Right renal cortex interstitium (tissue), 3 donors: ENCODE data around the gene CFP. TPM values are rescaled to one million over a fixed set of nuclear protein-coding genes. Genes with fewer than 3 reads are reported as not detected.
"Not testable (repeated sequence)": the region's sequence is repeated elsewhere in the genome, so short reads cannot be mapped to it uniquely, and the experiment has no call there.

ENCODE experiments used
- DNase-seq, 3 donors: peaks; one replicate each; pipeline ENCODE4 v3.0.0-alpha.2; 2013; ENCODE audit warnings: low read depth in 3 of 3, low spot score in 2 of 3
- polyA plus RNA-seq, 3 donors: library from polyadenylated mRNA; unstranded; fragments of 120-200 nt; gene quantifications; one replicate each; pipeline ENCODE4 v1.2.1, GENCODE V29; 2013; ENCODE audit not compliant: insufficient read length in 3 of 3

Gene CFP
- polyA plus RNA-seq: 1 to 10 TPM in 2 of 3 donors, under 1 TPM in 1; 0.68 to 1.9 (median 1.3) TPM

DNA sequence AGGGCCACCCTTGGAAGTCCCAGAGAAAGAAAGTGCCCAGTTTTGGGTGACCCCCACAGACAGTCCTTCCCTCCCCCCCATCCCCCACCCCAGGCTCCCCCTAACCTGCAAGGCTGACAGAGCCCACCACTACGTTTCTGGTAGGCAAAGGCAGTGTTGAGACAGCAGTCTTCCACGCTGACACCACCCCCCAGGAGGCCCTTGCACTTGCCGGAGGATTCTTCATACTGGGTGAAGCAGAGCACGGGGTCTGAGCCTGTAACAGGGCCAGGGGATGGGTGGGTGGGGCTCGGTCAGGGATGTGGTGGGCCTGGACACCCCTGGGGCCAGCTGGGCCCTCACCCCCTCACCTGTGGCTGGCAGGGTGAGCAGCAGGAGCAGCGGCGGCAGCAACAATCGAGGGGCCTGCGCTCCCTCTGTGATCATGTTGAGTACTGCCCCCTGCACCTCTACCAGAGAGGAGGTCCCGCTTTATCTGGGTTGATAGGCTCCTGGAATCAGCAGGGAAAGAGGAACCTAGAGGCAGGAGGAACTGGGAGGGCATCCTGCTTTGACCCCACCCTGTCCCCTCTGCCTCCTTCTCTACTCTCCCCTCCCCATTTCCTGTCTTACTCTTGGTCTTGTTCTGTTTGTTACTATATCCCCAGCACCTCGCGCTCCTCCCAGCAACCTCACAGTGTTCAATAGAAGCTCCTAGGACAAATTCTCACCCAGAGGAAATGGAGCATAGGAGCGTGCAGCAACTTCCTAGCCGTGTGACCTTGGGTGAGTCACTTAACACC is at the start of gene CFP:
CFP (minus strand) TSS at position 512 of the 782 bp plus-strand sequence; CDS start at position 426, 86 bp downstream.
- DNase-seq: no peak

DNA sequence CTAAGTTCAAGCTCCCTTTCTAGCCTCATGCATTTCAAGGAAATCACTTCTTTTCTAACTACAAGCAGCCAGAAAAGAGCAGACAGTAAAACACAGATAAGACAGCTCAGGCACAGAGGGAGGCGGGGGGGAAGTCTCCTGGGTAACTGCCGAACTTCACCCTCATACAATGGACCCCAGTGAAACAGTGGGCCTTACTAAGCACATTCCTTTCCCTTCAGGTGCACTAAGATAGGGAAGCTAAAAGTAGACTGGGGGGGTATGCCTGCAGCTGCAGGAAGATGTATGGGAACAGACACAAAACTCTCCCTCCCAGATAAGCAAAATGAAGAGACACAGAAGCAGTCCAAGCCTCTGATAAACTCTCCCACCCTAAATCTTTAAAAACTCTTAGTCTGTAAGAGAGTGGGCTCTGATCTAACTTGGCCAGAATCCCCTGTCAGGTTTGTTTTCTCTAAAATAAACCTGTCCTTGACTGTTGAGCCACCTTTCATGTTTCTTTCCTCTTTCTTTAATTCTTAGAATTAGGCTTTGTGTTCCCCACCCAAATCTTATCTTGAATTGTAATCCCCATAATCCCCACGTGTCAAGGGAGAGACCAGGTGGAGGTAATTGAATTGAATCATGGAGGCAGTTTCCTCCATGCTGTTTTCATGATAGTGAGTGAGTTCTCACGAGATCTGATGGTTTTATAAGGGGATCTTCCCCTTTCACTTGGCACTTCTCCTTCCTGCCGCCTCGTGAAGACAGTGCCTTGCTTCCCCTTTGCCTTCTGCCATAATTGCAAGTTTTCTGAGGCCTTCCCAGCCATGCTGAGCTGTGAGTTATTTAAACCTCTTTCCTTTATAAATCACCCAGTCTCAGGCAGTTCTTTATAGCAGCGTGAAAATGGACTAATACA is 46.5 kb upstream of the CFP start:
- not testable (repeated sequence) for DNase-seq

- no peak for DNase-seq
These were observed 45.0 kb upstream of the CFP start for GRCh38 chrX:47674776-47675175.

- DNase-seq: not testable (repeated sequence)
These were observed 36.1 kb upstream of the CFP start for GRCh38 chrX:47665797-47666196.

DNA sequence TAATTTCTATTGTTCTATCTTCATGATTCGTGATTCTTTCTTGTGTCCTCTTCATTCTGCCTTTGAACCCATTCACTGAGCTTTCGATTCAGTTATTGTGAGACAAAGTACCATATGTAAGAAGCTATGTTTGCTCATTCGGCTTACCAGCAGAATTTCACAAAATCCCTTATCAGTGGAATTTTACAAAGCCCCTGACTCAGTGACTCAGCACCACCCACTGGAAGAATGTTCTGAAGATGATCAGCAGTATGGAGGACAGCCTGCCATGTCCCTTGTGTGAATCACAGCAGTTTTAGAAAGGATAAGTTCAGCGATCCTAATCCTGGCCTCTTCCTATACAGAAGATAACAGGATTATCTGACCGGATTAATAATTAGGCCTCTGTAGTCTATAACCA is 35.0 kb upstream of the CFP start:
- DNase-seq: no peak

DNA sequence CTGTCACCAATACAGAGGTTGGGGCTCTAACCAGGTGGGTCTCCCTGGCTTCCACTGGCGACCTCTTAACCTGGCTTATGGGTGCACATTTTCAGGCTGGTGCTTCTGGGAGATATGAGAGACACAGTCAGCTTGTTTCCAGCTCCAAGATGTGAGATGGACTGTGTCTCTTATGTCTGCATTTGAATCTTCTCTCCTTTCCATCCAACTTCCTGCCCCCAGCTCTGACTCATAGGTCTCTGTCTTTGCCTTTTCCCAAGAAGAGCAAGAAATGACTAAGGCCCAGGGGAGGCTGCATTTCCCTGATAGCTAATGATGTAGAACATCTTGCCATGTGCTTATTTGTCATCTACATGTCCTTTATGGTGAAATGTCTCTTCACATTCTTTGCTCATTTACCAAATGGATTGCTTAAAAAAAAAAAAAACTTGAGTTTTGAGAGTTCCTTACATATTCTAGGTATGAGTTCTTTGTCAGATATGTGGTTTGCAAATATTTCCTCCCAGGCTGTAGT is 32.5 kb upstream of the CFP start:
- no peak for DNase-seq

- no peak for DNase-seq
These were observed 31.8 kb upstream of the CFP start for GRCh38 chrX:47661539-47661938.

GRCh38 chrX:47659421-47659726 is 29.6 kb upstream of the CFP start:
- no peak for DNase-seq

GRCh38 chrX:47658684-47659420 is 29.1 kb upstream of the CFP start, which contains the start of gene UXT:
UXT (minus strand) TSS chrX:47659180; CDS start chrX:47658927, 253 bp downstream.
- DNase-seq: peak; percentile 67 to 79 (median 79)

- DNase-seq: no peak
These were observed 28.6 kb upstream of the CFP start for GRCh38 chrX:47658301-47658683.

DNA sequence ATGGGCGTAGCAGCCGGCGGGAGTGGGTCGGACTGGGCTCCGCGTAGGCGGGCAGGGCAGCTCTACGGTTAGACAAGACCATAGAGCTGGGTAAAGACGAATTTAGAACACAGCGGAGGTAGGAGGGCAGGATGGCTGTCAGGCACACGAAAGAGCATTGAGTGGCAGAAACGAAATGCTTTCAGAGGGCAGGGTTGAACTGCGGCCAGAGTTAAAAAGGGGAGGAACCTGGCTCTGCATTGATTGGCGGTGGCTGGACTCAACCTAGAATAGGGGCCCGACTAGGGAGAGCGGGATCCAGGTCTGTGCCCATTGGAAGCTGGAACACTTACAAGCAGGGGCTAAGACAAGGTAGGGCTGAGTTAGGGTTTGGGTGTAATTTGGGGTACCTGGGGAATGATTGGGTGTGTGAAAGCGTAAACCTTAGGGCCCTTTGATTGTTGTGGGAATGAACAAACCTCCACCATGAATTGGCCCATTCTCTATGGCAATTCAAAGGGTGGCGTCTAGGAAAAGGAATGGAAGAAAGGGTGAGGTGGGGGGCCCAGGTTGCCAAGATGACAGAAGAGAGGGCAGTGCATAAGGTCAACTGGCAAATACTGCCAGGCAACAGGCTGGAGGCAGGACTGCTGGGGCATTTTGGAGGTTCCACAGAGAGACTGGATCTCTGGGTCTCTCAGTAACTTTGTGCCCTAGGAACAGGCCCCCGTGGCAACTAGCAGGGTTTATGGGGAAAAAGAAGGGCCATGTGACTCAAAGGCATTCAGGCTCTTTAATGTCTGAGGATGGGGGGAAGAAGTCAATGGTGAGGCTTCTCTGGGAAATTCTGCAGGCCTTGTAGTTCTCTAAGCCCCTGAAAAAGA is 21.5 kb upstream of the CFP start:
- DNase-seq: no peak

GRCh38 chrX:47650164-47651042 is 20.7 kb upstream of the CFP start, which contains the start of gene ELK1:
ELK1 (minus strand) TSS chrX:47650563; CDS start chrX:47641441, 9,122 bp downstream.
- peak; percentile 76 to 91 (median 85) for DNase-seq

GRCh38 chrX:47649781-47650163 is 20.0 kb upstream of the CFP start:
- DNase-seq: no peak

DNA sequence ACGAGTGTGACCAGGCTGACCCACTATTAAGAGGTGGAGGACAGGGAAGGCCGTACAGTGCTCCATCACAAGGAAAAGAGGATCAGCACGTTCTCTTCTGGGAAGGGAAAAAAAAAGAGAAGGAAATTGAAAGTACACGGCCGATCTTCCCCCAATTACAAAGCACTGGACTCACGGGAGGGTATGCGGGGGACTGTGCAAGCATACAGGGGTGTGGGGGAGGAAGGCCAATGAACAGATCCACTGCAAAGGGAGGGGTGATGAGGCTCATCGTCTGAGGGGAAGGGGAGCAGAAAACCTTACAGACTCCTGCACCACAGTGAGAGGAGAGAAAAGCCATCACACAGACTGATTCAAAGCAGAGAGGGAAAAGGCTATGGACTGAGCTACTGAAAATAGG is 19.5 kb upstream of the CFP start:
- no peak for DNase-seq

DNA sequence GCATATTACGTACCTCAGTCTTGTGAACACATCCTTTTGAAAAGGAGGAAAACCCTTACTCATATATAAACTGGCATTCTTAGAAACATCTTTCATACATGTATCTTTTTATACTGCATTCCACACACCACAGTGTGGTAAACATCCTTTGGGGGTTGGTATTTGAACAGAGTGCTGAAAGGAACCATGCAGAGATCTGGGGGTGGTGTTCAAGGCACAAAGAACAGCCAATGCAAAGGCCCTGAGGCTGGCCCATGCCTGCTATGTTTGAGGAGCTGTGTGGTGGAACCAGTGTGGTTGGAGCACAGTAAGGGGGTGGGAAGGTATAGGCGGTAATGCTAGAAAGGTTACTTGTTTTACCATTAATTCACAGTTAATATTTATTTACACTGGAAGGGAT is 18.6 kb upstream of the CFP start:
- no peak for DNase-seq

DNA sequence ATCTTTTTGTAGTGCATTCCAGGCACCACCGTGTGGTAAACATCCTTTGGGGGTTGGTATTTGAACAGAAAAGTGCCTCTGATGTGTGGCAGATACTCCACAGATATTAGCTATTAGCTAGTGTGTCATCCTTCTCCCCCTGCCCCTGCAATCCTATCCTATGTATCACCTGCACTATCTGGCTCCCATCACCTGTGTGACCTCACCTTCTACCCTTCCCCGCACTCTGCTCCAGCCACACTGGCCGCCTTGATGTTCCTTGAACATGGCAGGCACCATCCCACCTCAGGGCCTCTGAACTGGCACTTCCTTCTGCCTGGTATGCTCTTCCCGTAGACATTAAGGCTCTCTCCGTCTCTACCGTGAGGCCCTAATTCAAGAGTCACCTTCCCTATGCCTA is 16.9 kb upstream of the CFP start:
- no peak for DNase-seq

- DNase-seq: no peak
These were observed 15.8 kb upstream of the CFP start for GRCh38 chrX:47645530-47645929.

DNA sequence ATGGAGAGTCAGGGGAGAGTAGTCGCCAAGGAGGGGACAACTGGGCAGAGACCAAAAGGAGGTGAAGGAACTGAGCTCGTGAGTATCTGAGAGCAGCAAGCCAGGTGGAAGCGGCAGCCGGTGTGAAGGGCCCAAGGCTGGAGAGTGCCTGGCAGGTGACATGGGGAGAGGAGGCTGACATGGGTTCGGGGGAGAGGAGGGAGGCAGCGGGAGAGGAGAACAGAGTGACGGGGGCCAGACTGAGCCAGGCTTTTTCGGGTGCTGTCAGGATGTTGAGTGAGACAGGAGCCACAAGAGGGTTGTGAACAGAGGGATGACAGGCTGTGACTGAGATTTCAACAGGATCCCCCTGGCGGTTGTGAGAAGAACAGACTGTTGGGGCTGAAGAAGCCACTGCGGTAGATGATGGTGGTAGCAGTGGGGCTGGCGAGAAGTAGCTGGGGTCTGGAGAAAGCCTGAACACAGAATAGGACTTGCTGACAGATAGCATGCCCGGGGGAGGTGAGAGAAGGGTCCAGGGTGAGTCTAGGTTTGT is 14.9 kb upstream of the CFP start:
- no peak for DNase-seq

GRCh38 chrX:47643926-47644325 is 14.2 kb upstream of the CFP start:
- no peak for DNase-seq
